Measurements from ENCODE around the gene ZNF496.

DNA sequence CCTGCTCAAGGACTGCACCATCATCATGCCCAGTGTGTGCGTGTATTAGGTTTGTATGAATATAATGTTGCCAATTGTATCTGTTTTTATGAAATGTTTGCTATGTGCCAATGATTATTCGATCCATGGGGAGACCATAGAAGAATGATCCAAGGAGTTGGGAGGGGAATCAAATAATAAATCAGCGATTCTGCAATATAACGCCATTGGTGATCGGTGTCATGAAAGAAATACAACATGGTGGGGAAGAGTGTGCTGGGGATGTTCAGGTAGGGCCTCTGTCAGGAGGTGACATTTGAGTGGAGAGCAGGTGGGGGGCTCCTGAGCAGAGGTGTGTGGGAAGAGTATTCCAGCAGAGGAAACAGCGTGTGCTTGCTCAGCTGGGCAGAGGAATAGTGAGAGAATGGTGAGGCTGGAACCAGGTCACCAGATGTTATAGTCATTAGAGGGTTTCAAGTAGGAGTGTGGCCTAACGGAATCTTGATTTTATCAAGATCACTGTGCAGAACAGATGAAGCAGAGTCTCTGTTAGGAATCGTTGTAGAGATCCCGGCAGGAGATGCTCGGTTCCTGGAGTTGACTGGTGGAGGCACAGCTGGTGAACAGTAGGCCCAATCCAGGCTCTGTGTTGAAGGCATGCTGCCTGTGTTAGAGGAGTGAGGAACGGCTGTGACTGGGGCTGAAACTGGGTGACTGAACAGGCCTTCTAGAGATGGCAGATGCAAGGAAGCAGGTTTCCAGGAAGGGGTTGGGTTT is 2.9 kb upstream of the ZNF496 start:
- TF ChIP-seq TARDBP (IDR thresholded peaks at IDR 0.05) (no peak), L3MBTL2 (conservative IDR thresholded peaks at IDR 0.05) (no peak), FOXK2 (IDR thresholded peaks at IDR 0.05) (no peak), FOXA1 (IDR thresholded peaks at IDR 0.05) (no peak), SUZ12 (IDR thresholded peaks at IDR 0.05) (no peak), ZNF384 (IDR thresholded peaks at IDR 0.05) (no peak), ELF4 (IDR thresholded peaks at IDR 0.05) (no peak), ARNT (IDR thresholded peaks at IDR 0.05) (no peak), FOXM1 (IDR thresholded peaks at IDR 0.05; ENCODE audit: borderline replicate concordance) (no peak), CTBP1 (IDR thresholded peaks at IDR 0.05; ENCODE audit: borderline replicate concordance) (no peak), BHLHE40 (IDR thresholded peaks at IDR 0.05; ENCODE audit: borderline replicate concordance) (no peak), SP1 (IDR thresholded peaks at IDR 0.05) (no peak)
- TF ChIP-seq, protein P1, sequence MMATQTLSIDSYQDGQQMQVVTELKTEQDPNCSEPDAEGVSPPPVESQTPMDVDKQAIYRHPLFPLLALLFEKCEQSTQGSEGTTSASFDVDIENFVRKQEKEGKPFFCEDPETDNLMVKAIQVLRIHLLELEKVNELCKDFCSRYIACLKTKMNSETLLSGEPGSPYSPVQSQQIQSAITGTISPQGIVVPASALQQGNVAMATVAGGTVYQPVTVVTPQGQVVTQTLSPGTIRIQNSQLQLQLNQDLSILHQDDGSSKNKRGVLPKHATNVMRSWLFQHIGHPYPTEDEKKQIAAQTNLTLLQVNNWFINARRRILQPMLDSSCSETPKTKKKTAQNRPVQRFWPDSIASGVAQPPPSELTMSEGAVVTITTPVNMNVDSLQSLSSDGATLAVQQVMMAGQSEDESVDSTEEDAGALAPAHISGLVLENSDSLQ (IDR thresholded peaks at IDR 0.05): no peak
